Measurements from ENCODE around the gene JPH3. TPM values are rescaled to one million over a fixed set of nuclear protein-coding genes. Genes with fewer than 3 reads are reported as not detected.

Gene JPH3
- total RNA-seq, 2 donors from 2014 or later: 37.0 to 39.1 TPM

- Histone ChIP-seq H3K27me3 (ENCODE audit: control insufficient read depth, insufficient read depth, low read length, poor library complexity, severe bottlenecking) (no peaks in the 10 kb centered on the region), H3K9ac (ENCODE audit: extremely low read depth, low read length, poor library complexity, severe bottlenecking) (no peak overlapping the region), H3K4me3 (ENCODE audit: low read length) (no peak overlapping the region), H3K36me3 (ENCODE audit: control insufficient read depth, insufficient read depth, low read length) (peaks cover 29% of the 10 kb centered on the region), H3K4me1 (ENCODE audit: control insufficient read depth, insufficient read depth, low read length) (peaks cover 8% of the 10 kb centered on the region), H3K27ac (ENCODE audit: low read depth, low read length) (no peak overlapping the region), H3K9me3 (ENCODE audit: control insufficient read depth, low read length) (no peaks in the 10 kb centered on the region)
- peaks cover 11% of the 10 kb centered on the region for H3K4me1 Mint-ChIP-seq
- WGBS, 2 experiments (ENCODE audit: insufficient coverage in 1 of 2, insufficient read length in 1 of 2): 94 to 96% methylated on average over 4 to 11 of the region's 11 CpGs
- no peak for DNase-seq
- no peak overlapping the region for H3K27ac Mint-ChIP-seq
- H3K4me3 Mint-ChIP-seq: no peak overlapping the region
- H3K27me3 Mint-ChIP-seq (ENCODE audit: insufficient read depth): no peaks in the 10 kb centered on the region
- no peaks in the 10 kb centered on the region for H3K9me3 Mint-ChIP-seq
- TF ChIP-seq, protein P1, sequence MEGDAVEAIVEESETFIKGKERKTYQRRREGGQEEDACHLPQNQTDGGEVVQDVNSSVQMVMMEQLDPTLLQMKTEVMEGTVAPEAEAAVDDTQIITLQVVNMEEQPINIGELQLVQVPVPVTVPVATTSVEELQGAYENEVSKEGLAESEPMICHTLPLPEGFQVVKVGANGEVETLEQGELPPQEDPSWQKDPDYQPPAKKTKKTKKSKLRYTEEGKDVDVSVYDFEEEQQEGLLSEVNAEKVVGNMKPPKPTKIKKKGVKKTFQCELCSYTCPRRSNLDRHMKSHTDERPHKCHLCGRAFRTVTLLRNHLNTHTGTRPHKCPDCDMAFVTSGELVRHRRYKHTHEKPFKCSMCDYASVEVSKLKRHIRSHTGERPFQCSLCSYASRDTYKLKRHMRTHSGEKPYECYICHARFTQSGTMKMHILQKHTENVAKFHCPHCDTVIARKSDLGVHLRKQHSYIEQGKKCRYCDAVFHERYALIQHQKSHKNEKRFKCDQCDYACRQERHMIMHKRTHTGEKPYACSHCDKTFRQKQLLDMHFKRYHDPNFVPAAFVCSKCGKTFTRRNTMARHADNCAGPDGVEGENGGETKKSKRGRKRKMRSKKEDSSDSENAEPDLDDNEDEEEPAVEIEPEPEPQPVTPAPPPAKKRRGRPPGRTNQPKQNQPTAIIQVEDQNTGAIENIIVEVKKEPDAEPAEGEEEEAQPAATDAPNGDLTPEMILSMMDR (conservative IDR thresholded peaks at IDR 0.05): no peak
- H3K36me3 Mint-ChIP-seq (ENCODE audit: low read depth): peaks cover 44% of the 10 kb centered on the region
Measured at GRCh38 chr16:87701078-87701460, 98.8 kb downstream of the JPH3 start.

DNA sequence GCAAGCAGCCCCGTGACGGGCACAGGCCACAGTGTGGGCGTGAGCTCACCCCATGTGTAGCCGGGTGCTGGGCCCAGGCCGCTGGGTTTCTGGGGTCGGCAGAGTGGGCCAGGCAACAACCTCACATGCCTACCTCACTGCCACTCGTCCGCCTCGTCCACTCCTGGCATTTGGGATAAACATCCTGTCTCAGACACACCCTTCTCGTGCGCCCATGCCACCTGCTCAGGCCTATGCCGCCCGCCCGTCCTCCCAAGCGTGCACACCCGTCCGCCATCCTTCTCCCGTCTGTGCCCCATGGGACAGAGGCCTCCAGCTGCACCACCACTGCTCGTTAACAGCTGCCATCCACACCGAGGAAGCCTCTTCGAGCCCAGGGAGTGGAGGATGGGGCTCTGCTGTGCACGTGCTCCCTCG lies 99.2 kb downstream of the JPH3 start:
- Mint-ChIP-seq H3K4me3 (no peak overlapping the region), H3K27me3 (ENCODE audit: insufficient read depth) (no peaks in the 10 kb centered on the region), H3K9me3 (no peaks in the 10 kb centered on the region), H3K27ac (peak overlapping the region; percentile 26), H3K4me1 (peaks cover 11% of the 10 kb centered on the region), H3K36me3 (ENCODE audit: low read depth) (peaks cover 41% of the 10 kb centered on the region)
- no peak overlapping the region for H3K27ac ChIP-seq (ENCODE audit: low read depth, low read length)
- peaks cover 9% of the 10 kb centered on the region for H3K4me1 ChIP-seq (ENCODE audit: control insufficient read depth, insufficient read depth, low read length)
- no peaks in the 10 kb centered on the region for H3K27me3 ChIP-seq (ENCODE audit: control insufficient read depth, insufficient read depth, low read length, poor library complexity, severe bottlenecking)
- no peaks in the 10 kb centered on the region for H3K9me3 ChIP-seq (ENCODE audit: control insufficient read depth, low read length)
- WGBS, 2 experiments (ENCODE audit: insufficient coverage in 1 of 2, insufficient read length in 1 of 2): 93 to 98% methylated on average over 10 to 23 of the region's 23 CpGs
- H3K36me3 ChIP-seq (ENCODE audit: control insufficient read depth, insufficient read depth, low read length): peaks cover 25% of the 10 kb centered on the region
- H3K9ac ChIP-seq (ENCODE audit: extremely low read depth, low read length, poor library complexity, severe bottlenecking): no peak overlapping the region
- DNase-seq: no peak
- TF ChIP-seq, protein P1 (conservative IDR thresholded peaks at IDR 0.05): no peak
- no peak overlapping the region for H3K4me3 ChIP-seq (ENCODE audit: low read length)

DNA sequence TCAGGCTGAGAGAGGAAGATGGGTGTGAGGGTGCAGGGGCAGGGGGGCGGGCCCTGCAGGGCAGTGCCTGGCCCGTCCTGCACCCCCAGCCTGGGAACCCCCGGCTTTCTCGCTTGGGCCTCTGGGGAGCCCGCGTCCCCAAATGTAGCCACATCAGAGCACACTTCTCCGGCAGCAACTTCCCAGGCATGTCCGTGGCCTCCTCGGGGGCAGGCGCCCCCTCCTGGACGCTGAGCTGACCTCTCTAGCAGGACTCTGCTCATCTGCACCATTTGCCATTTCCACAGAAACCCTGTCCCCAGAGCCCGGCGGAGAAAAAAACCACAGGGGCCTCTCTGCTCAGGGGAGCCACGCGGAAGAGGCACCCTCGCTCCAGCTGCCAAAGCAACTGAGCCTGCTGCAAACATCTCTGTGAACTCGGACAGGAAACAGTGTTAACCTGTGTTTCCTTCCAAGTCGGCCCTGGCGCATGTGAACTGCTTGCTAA lies 100.1 kb downstream of the JPH3 start:
- Histone ChIP-seq H3K36me3 (ENCODE audit: control insufficient read depth, insufficient read depth, low read length) (peaks cover 26% of the 10 kb centered on the region), H3K27ac (ENCODE audit: low read depth, low read length) (no peak overlapping the region), H3K27me3 (ENCODE audit: control insufficient read depth, insufficient read depth, low read length, poor library complexity, severe bottlenecking) (no peaks in the 10 kb centered on the region), H3K4me3 (ENCODE audit: low read length) (no peak overlapping the region), H3K4me1 (ENCODE audit: control insufficient read depth, insufficient read depth, low read length) (peaks cover 9% of the 10 kb centered on the region), H3K9ac (ENCODE audit: extremely low read depth, low read length, poor library complexity, severe bottlenecking) (no peak overlapping the region), H3K9me3 (ENCODE audit: control insufficient read depth, low read length) (no peaks in the 10 kb centered on the region)
- TF ChIP-seq, protein P1 (conservative IDR thresholded peaks at IDR 0.05): peak; percentile 82
- H3K9me3 Mint-ChIP-seq: no peaks in the 10 kb centered on the region
- WGBS, 2 experiments (ENCODE audit: insufficient coverage in 1 of 2, insufficient read length in 1 of 2): 84 to 88% methylated on average over 11 to 19 of the region's 19 CpGs
- no peak overlapping the region for H3K4me3 Mint-ChIP-seq
- peak; percentile 88 for DNase-seq
- no peaks in the 10 kb centered on the region for H3K27me3 Mint-ChIP-seq (ENCODE audit: insufficient read depth)
- peaks cover 41% of the 10 kb centered on the region for H3K36me3 Mint-ChIP-seq (ENCODE audit: low read depth)
- peaks cover 14% of the 10 kb centered on the region for H3K4me1 Mint-ChIP-seq
- H3K27ac Mint-ChIP-seq: no peak overlapping the region

Data from endodermal cell (in vitro differentiated cells).